Nephron progenitor cell (in vitro differentiated cells): ENCODE measurements around the gene UCK2.

Experiments used
- DNase-seq: peaks from one replicate; pipeline ENCODE4 v3.0.0; 2021
- H3K27ac Mint-ChIP-seq: 2 replicates; pipeline ENCODE4 v1.8.0; 2021; ENCODE audit warnings: mild to moderate bottlenecking, moderate library complexity, mixed read lengths
- H3K27me3 Mint-ChIP-seq: 2 replicates; pipeline ENCODE4 v1.8.0; 2021; ENCODE audit warnings: mild to moderate bottlenecking, low read depth, mixed read lengths; ENCODE audit not compliant: poor library complexity
- H3K36me3 Mint-ChIP-seq: 2 replicates; pipeline ENCODE4 v1.8.0; 2021; ENCODE audit warnings: low read depth, mixed read lengths
- H3K4me1 Mint-ChIP-seq: 2 replicates; pipeline ENCODE4 v1.8.0; 2021; ENCODE audit warnings: mixed read lengths
- H3K4me3 Mint-ChIP-seq: 2 replicates; pipeline ENCODE4 v1.8.0; 2021; ENCODE audit warnings: mild to moderate bottlenecking, moderate library complexity, mixed read lengths
- H3K9me3 Mint-ChIP-seq: 2 replicates; pipeline ENCODE4 v1.8.0; 2021; ENCODE audit warnings: mild to moderate bottlenecking, moderate library complexity, mixed read lengths
- CTCF ChIP-seq: fragments of 200-600 bp; sonication (generic); IDR thresholded peaks from 2 replicates; pipeline ENCODE4 v1.5.0; 2021; ENCODE audit warnings: antibody characterized with exemption

Gene UCK2

GRCh38 chr1:165958306-165958705 is 130.9 kb downstream of the UCK2 start:
- no peak for DNase-seq
- Mint-ChIP-seq H3K4me3 (no peak overlapping the region), H3K27ac (no peak overlapping the region), H3K4me1 (no peaks in the 10 kb centered on the region), H3K9me3 (no peaks in the 10 kb centered on the region), H3K36me3 (no peaks in the 10 kb centered on the region), H3K27me3 (peaks cover 8% of the 10 kb centered on the region)
- no peak for TF ChIP-seq CTCF

GRCh38 chr1:165960136-165960535 is 132.7 kb downstream of the UCK2 start:
- H3K9me3 Mint-ChIP-seq: no peaks in the 10 kb centered on the region
- DNase-seq: no peak
- H3K36me3 Mint-ChIP-seq: no peaks in the 10 kb centered on the region
- no peak overlapping the region for H3K27ac Mint-ChIP-seq
- H3K27me3 Mint-ChIP-seq: peaks cover 4% of the 10 kb centered on the region
- H3K4me1 Mint-ChIP-seq: no peaks in the 10 kb centered on the region
- H3K4me3 Mint-ChIP-seq: no peak overlapping the region
- no peak for TF ChIP-seq CTCF

- H3K4me3 Mint-ChIP-seq: no peak overlapping the region
- no peaks in the 10 kb centered on the region for H3K9me3 Mint-ChIP-seq
These were observed 133.5 kb downstream of the UCK2 start for GRCh38 chr1:165960881-165961280.

More at GRCh38 chr1:165960881-165961280, 133.5 kb downstream of the UCK2 start:
- no peaks in the 10 kb centered on the region for H3K4me1 Mint-ChIP-seq
- no peak for DNase-seq
- H3K36me3 Mint-ChIP-seq: no peaks in the 10 kb centered on the region
- TF ChIP-seq CTCF: no peak
- H3K27me3 Mint-ChIP-seq: peaks cover 9% of the 10 kb centered on the region
- H3K27ac Mint-ChIP-seq: no peak overlapping the region
